A549 (cell line): ENCODE measurements around the gene JAKMIP2.

Experiments used
- CBX2 ChIP-seq: fragments of 200-600 bp; sonication (generic); IDR thresholded peaks from 2 replicates; pipeline ENCODE4 v1.6.1; 2016; ENCODE audit warnings: low read depth, mild to moderate bottlenecking, borderline replicate concordance
- POLR2A ChIP-seq: IDR thresholded peaks from 2 replicates; pipeline ENCODE4 v1.6.1; 2012; ENCODE audit warnings: mild to moderate bottlenecking, low read length

- TF ChIP-seq POLR2A (no peak), CBX2 (no peak)
Observed at GRCh38 chr5:147800491-147800890, 18.0 kb upstream of the JAKMIP2 start.
